HepG2 (cell line): Measurements from ENCODE around the gene WNK2.

ENCODE experiments used
- CBX2 ChIP-seq, 2 experiments: fragments of 200-600 bp in 1 of 2; sonication (generic); formaldehyde crosslinking in 1 of 2; IDR thresholded peaks; 2 replicates each; pipeline versions ENCODE4 v1.7.0 to v1.8.1; 2018 to 2022; ENCODE audit warnings: low read depth in 2 of 2, low read length in 1 of 2, mild to moderate bottlenecking in 1 of 2, missing genetic modification reagents in 1 of 2
- CEBPB ChIP-seq: IDR thresholded peaks from 2 replicates; pipeline ENCODE4 v1.6.1; 2011; ENCODE audit warnings: low read depth, low read length, improper control_type of control experiment, borderline replicate concordance
- CTCF ChIP-seq: sonication (generic); formaldehyde crosslinking; IDR thresholded peaks from 2 replicates; pipeline ENCODE4 v1.5.0; 2020; ENCODE audit warnings: mild to moderate bottlenecking, missing genetic modification reagents, moderate library complexity
- FIP1L1 ChIP-seq: fragments of 200-400 bp; formaldehyde crosslinking; IDR thresholded peaks from 2 replicates; pipeline ENCODE4 v1.6.1; 2018; ENCODE audit warnings: low read depth, mild to moderate bottlenecking, low read length, moderate library complexity, borderline replicate concordance; ENCODE audit not compliant: insufficient read depth
- HCFC1 ChIP-seq: fragments of 150-350 bp; IDR thresholded peaks from 2 replicates; pipeline ENCODE4 v1.6.1; 2014; ENCODE audit warnings: low read depth, low read length
- HIC2 ChIP-seq: sonication (generic); formaldehyde crosslinking; IDR thresholded peaks from 2 replicates; pipeline ENCODE4 v1.9.0; 2022; ENCODE audit warnings: low read depth, missing genetic modification reagents
- HOXA7 ChIP-seq: sonication (generic); formaldehyde crosslinking; IDR thresholded peaks from 2 replicates; pipeline ENCODE4 v1.8.1; 2022; ENCODE audit warnings: mild to moderate bottlenecking, missing genetic modification reagents, moderate library complexity
- PAX8 ChIP-seq: sonication (generic); formaldehyde crosslinking; IDR thresholded peaks from 2 replicates; pipeline ENCODE4 v1.8.0; 2022; ENCODE audit warnings: mild to moderate bottlenecking, missing genetic modification reagents, borderline replicate concordance
- POLR2A ChIP-seq, 2 experiments: IDR thresholded peaks; 2 replicates each; pipeline ENCODE4 v1.6.1; 2011; ENCODE audit warnings: low read depth in 2 of 2, low read length in 2 of 2, mild to moderate bottlenecking in 1 of 2, moderate library complexity in 1 of 2; ENCODE audit not compliant: insufficient read depth in 1 of 2
- SMARCC2 ChIP-seq: fragments of 450-650 bp; IDR thresholded peaks from 2 replicates; pipeline ENCODE4 v1.6.1; 2017; ENCODE audit warnings: antibody characterized with exemption, mild to moderate bottlenecking
- ZNF230 ChIP-seq: sonication (generic); formaldehyde crosslinking; IDR thresholded peaks from 2 replicates; pipeline ENCODE4 v1.4.0; 2020; ENCODE audit warnings: mild to moderate bottlenecking, missing genetic modification reagents
- ZNF263 ChIP-seq: sonication (generic); formaldehyde crosslinking; IDR thresholded peaks from 2 replicates; pipeline ENCODE4 v1.4.0; 2020; ENCODE audit warnings: missing genetic modification reagents
- ZNF614 ChIP-seq: IDR thresholded peaks from 2 replicates; pipeline ENCODE4 v1.6.1; 2018; ENCODE audit warnings: missing biosample characterization, missing genetic modification reagents, inconsistent platforms, borderline replicate concordance
- TF ChIP-seq, protein P1 (sequence below): sonication (generic); formaldehyde crosslinking; IDR thresholded peaks from 2 replicates; pipeline ENCODE4 v1.9.0; 2021; ENCODE audit warnings: missing genetic modification reagents, borderline replicate concordance

DNA sequence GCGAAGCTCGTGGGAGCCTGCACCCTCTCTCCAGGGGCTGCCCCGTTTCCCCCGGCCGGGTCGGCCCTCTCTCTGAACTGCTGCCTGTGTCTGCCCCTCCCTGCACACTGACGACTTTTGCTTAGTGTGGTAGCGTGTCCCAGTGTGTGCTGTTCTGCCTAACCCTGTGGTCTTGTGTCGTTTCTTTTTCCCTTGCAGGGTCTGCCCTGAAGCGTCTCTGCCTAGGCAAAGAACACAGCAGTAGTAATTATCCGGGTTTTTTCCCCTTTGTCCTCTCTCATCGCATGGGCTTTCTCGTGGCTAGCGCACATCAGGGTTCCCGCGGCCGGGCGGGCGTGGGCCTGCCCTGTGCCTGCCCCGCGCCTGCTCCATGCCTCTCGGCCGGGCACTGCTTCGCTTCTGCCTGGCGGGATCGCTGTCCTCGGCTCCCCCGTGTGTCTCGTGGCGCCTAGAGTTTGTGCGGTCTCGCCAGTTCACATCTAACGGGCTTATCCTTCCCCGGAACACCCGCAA lies 122.7 kb downstream of the WNK2 start:
- TF ChIP-seq ZNF614 (CRISPR knock-in tag), result no peak
- no peak for TF ChIP-seq CTCF (CRISPR knock-in tag)
- TF ChIP-seq POLR2A (IDR thresholded peaks at IDR 0.05; ENCODE audit: insufficient read depth in 1 of 2, low read depth in 2 of 2, low read length in 2 of 2), result no peak
- TF ChIP-seq, protein P1, sequence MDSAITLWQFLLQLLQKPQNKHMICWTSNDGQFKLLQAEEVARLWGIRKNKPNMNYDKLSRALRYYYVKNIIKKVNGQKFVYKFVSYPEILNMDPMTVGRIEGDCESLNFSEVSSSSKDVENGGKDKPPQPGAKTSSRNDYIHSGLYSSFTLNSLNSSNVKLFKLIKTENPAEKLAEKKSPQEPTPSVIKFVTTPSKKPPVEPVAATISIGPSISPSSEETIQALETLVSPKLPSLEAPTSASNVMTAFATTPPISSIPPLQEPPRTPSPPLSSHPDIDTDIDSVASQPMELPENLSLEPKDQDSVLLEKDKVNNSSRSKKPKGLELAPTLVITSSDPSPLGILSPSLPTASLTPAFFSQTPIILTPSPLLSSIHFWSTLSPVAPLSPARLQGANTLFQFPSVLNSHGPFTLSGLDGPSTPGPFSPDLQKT (CRISPR knock-in tag), result no peak
- TF ChIP-seq ZNF230, result no peak
- TF ChIP-seq HOXA7 (CRISPR knock-in tag), result no peak
- no peak for TF ChIP-seq SMARCC2
- no peak for TF ChIP-seq PAX8 (CRISPR knock-in tag)
- no peak for TF ChIP-seq CEBPB
- TF ChIP-seq HIC2 (CRISPR knock-in tag), result no peak
- TF ChIP-seq HCFC1, result no peak
- no peak for TF ChIP-seq FIP1L1
- no peak for TF ChIP-seq CBX2 (IDR thresholded peaks at IDR 0.05; ENCODE audit: low read depth, low read length)
- no peak for TF ChIP-seq CBX2 (CRISPR knock-in tag; IDR thresholded peaks at IDR 0.05; ENCODE audit: low read depth)
- no peak for TF ChIP-seq ZNF263 (CRISPR knock-in tag)
